NT2/D1 (cell line): ENCODE results near the gene POU2AF2.

Experiments used
- DNase-seq: peaks from one replicate; pipeline ENCODE4 v3.0.0-alpha.2; 2011; ENCODE audit warnings: low read depth, low spot score
- H3K27me3 ChIP-seq: 2 replicates; pipeline ENCODE4 v1.6.0; 2011; ENCODE audit warnings: mild to moderate bottlenecking; ENCODE audit not compliant: insufficient read length, insufficient read depth
- H3K36me3 ChIP-seq: 2 replicates; pipeline ENCODE4 v1.6.1; 2011; ENCODE audit warnings: mild to moderate bottlenecking, low read length, mixed read lengths; ENCODE audit not compliant: insufficient read depth, insufficient read length
- H3K4me1 ChIP-seq: 2 replicates; pipeline ENCODE4 v1.5.1; 2011; ENCODE audit not compliant: insufficient read depth, insufficient read length
- H3K4me3 ChIP-seq: 2 replicates; pipeline ENCODE4 v1.5.1; 2011; ENCODE audit warnings: low read depth; ENCODE audit not compliant: insufficient read length
- H3K9ac ChIP-seq: 2 replicates; pipeline ENCODE4 v1.6.0; 2011; ENCODE audit warnings: low read depth; ENCODE audit not compliant: insufficient read length
- H3K9me3 ChIP-seq: 2 replicates; pipeline ENCODE4 v1.5.1; 2011; ENCODE audit warnings: mild to moderate bottlenecking, low read length; ENCODE audit not compliant: insufficient read depth
- SUZ12 ChIP-seq: IDR thresholded peaks from 2 replicates; pipeline ENCODE4 v1.6.1; 2011; ENCODE audit not compliant: insufficient read length, insufficient read depth; ENCODE audit errors: extremely low read depth
- YY1 ChIP-seq: IDR thresholded peaks from 2 replicates; pipeline ENCODE4 v1.6.1; 2011; ENCODE audit not compliant: insufficient read length, insufficient read depth
- ZNF274 ChIP-seq: IDR thresholded peaks from 2 replicates; pipeline ENCODE4 v1.6.1; 2011; ENCODE audit warnings: mild to moderate bottlenecking, low read depth, low read length

POU2AF2 gene

DNA sequence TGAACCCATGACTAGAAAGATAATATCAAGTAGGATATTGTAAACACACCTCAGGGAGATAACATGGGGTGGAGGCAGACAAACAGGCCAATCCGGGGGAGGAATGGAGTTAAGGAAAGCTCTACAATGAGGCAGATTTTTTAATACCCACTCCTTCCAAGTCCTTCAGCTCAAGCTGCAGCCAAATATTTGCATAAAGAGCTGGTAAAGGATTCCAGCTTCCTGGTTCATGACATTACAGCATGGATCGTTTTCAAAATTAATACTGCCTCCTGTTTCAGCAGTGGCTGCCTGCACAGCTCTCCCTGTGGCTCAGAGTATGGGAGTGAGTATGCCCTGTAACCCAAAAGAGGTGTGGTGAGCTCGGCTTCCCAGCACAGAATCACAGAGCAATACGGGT lies 57.9 kb downstream of the POU2AF2 start:
- Histone ChIP-seq H3K36me3 (no peaks in the 10 kb centered on the region), H3K9me3 (no peaks in the 10 kb centered on the region), H3K4me1 (no peaks in the 10 kb centered on the region), H3K9ac (no peak overlapping the region), H3K27me3 (peaks cover 22% of the 10 kb centered on the region), H3K4me3 (no peak overlapping the region)
- no peak for TF ChIP-seq SUZ12
- no peak for TF ChIP-seq YY1
- TF ChIP-seq ZNF274: no peak
- DNase-seq: no peak

- H3K9ac ChIP-seq: no peak overlapping the region
- H3K4me3 ChIP-seq: no peak overlapping the region
- no peaks in the 10 kb centered on the region for H3K4me1 ChIP-seq
- no peak for TF ChIP-seq YY1
- no peak for TF ChIP-seq ZNF274
- no peak for TF ChIP-seq SUZ12
- H3K9me3 ChIP-seq: no peaks in the 10 kb centered on the region
- H3K36me3 ChIP-seq: no peaks in the 10 kb centered on the region
- H3K27me3 ChIP-seq: peaks cover 4% of the 10 kb centered on the region
- DNase-seq: no peak
These were observed 59.8 kb downstream of the POU2AF2 start for GRCh38 chr11:111305162-111305802.

DNA sequence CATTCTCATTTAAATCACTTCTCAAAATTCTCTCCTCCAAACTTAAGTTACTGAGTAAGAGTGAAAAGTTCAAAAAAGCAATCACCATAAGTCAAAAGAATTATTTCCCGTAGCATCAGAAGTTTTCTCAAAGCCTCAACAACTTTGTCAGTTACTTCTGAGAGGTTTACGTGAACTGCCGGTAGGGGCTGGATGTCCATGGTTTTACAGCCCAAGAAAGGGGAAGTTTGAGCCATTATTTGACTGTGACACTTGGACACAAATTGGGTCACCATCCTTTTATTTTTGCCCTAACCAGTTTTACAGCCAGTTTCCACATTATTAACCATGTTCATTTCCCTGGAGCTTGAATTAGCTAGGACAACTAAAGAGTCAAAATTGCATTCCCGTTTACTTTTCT lies 60.4 kb downstream of the POU2AF2 start:
- no peaks in the 10 kb centered on the region for H3K27me3 ChIP-seq
- DNase-seq: no peak

GRCh38 chr11:111306321-111306720 lies 60.8 kb downstream of the POU2AF2 start:
- Histone ChIP-seq H3K4me3 (no peak overlapping the region), H3K4me1 (no peaks in the 10 kb centered on the region), H3K36me3 (no peaks in the 10 kb centered on the region), H3K27me3 (no peaks in the 10 kb centered on the region), H3K9ac (no peak overlapping the region), H3K9me3 (no peaks in the 10 kb centered on the region)
- TF ChIP-seq YY1 (no peak), ZNF274 (no peak), SUZ12 (no peak)
- DNase-seq: no peak

More for the DNA sequence above, 60.4 kb downstream of the POU2AF2 start:
- TF ChIP-seq SUZ12 (no peak), YY1 (no peak), ZNF274 (no peak)
- H3K9ac ChIP-seq: no peak overlapping the region
- no peak overlapping the region for H3K4me3 ChIP-seq
- H3K9me3 ChIP-seq: no peaks in the 10 kb centered on the region
- no peaks in the 10 kb centered on the region for H3K4me1 ChIP-seq
- H3K36me3 ChIP-seq: no peaks in the 10 kb centered on the region

- no peaks in the 10 kb centered on the region for H3K4me1 ChIP-seq
- TF ChIP-seq YY1 (no peak), ZNF274 (no peak), SUZ12 (no peak)
- H3K9me3 ChIP-seq: no peaks in the 10 kb centered on the region
- H3K27me3 ChIP-seq: no peaks in the 10 kb centered on the region
- H3K4me3 ChIP-seq: no peak overlapping the region
- H3K9ac ChIP-seq: no peak overlapping the region
- no peak for DNase-seq
- H3K36me3 ChIP-seq: no peaks in the 10 kb centered on the region
These were observed 62.1 kb downstream of the POU2AF2 start for GRCh38 chr11:111307472-111308108.

DNA sequence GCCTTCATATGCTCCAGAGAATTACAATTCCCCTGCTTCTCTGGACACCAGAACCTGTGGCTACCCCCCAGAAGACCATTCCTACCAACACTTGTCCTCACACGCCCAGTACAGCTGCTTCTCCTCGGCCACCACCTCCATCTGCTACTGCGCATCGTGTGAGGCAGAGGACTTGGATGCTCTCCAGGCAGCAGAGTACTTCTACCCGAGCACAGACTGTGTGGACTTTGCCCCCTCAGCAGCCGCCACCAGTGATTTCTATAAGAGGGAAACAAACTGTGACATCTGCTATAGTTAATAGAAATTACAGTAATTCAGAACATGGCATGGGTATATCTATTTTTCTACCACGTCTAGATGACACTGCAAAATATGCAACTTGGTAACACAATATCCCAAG lies 62.6 kb downstream of the POU2AF2 start:
- no peak for DNase-seq
- Histone ChIP-seq H3K27me3 (no peaks in the 10 kb centered on the region), H3K9ac (no peak overlapping the region), H3K36me3 (no peaks in the 10 kb centered on the region), H3K9me3 (no peaks in the 10 kb centered on the region), H3K4me3 (no peak overlapping the region), H3K4me1 (no peaks in the 10 kb centered on the region)
- no peak for TF ChIP-seq YY1
- no peak for TF ChIP-seq ZNF274
- TF ChIP-seq SUZ12: no peak

DNA sequence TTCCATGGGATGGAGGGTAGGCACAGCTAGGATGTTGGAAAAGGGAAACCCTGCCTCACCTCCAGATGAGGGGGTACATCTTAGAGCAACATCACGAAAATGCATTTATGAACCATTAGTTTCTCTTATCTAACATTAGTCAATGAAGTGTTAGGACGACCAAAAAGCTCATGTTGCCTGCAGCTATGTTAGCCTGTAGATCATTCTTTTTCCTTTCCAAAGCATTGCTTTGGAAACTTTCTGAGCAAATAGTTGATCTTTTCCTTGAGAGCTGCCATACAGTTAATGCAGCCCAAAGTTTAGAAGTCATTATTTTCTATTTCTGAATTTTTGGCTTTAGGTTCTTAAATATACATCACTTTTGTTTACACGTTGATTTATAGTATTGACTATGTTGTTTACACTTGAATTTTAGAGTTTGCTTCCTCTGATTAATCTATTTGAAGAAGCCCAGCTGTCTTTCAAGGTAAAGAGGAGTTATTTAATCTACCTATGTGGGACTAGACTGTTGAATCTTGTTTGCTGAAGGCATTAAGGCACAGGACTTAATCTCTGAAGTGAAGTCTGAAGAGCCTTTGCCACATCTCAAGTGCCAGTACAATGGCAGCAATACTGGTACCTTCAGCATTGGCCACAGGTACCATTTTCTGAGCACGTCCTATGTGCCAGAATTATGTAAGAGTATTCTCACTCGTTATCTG lies 63.8 kb downstream of the POU2AF2 start:
- Histone ChIP-seq H3K4me1 (no peaks in the 10 kb centered on the region), H3K9ac (no peak overlapping the region), H3K4me3 (no peak overlapping the region), H3K9me3 (no peaks in the 10 kb centered on the region), H3K27me3 (no peaks in the 10 kb centered on the region), H3K36me3 (no peaks in the 10 kb centered on the region)
- TF ChIP-seq YY1: no peak
- TF ChIP-seq SUZ12: no peak
- TF ChIP-seq ZNF274: no peak
- no peak for DNase-seq
